Measurements from ENCODE around the gene EARS2. TPM values are rescaled to one million over a fixed set of nuclear protein-coding genes. Genes with fewer than 3 reads are reported as not detected.

EARS2 gene
- total RNA-seq, result 100 to 1,000 TPM in 1 of 5 donors, 10 to 100 TPM in 4; 14.0 to 176 (median 24.2) TPM
- 10 to 100 TPM in 2 of 3 donors, 1 to 10 TPM in 1; 7.8 to 15.6 (median 13.7) TPM for polyA plus RNA-seq
- long read RNA-seq, donor 1, partial matches to known transcripts, result 0 of 2 reads
- long read RNA-seq, donor 1, other reads (novel, unspliced or antisense), result 0 of 2 reads
- long read RNA-seq, donor 2, partial matches to known transcripts, result 0 of 5 reads
- long read RNA-seq, donor 2, other reads (novel, unspliced or antisense), result 0 of 5 reads
- long read RNA-seq, donor 3, transcript EARS2-201 (9 exons, 3,961 nt), result major isoform, 5 of 7 reads
- long read RNA-seq, donor 3, partial matches to known transcripts, result 0 of 7 reads
- long read RNA-seq, donor 3, other reads (novel, unspliced or antisense), result 0 of 7 reads
- long read RNA-seq, donor 4, result 0 reads
- long read RNA-seq, donor 5, transcript EARS2-201 (9 exons, 3,961 nt), result major isoform, 6 of 6 reads
- long read RNA-seq, donor 5, partial matches to known transcripts, result 0 of 6 reads
- long read RNA-seq, donor 5, other reads (novel, unspliced or antisense), result 0 of 6 reads
- long read RNA-seq, donor 6, partial matches to known transcripts, result 0 of 15 reads
- long read RNA-seq, donor 6, other reads (novel, unspliced or antisense), result 8 of 15 reads
- long read RNA-seq, donor 7, partial matches to known transcripts, result 0 of 3 reads
- long read RNA-seq, donor 7, other reads (novel, unspliced or antisense), result 0 of 3 reads
- long read RNA-seq, donor 8, transcript EARS2-201 (9 exons, 3,961 nt), result major isoform, 5 of 5 reads
- long read RNA-seq, donor 8, partial matches to known transcripts, result 0 of 5 reads
- long read RNA-seq, donor 8, other reads (novel, unspliced or antisense), result 0 of 5 reads
- long read RNA-seq, donor 9, partial matches to known transcripts, result 0 of 4 reads
- long read RNA-seq, donor 9, other reads (novel, unspliced or antisense), result 0 of 4 reads
- long read RNA-seq, donor 10, partial matches to known transcripts, result 0 of 2 reads
- long read RNA-seq, donor 10, other reads (novel, unspliced or antisense), result 0 of 2 reads

DNA sequence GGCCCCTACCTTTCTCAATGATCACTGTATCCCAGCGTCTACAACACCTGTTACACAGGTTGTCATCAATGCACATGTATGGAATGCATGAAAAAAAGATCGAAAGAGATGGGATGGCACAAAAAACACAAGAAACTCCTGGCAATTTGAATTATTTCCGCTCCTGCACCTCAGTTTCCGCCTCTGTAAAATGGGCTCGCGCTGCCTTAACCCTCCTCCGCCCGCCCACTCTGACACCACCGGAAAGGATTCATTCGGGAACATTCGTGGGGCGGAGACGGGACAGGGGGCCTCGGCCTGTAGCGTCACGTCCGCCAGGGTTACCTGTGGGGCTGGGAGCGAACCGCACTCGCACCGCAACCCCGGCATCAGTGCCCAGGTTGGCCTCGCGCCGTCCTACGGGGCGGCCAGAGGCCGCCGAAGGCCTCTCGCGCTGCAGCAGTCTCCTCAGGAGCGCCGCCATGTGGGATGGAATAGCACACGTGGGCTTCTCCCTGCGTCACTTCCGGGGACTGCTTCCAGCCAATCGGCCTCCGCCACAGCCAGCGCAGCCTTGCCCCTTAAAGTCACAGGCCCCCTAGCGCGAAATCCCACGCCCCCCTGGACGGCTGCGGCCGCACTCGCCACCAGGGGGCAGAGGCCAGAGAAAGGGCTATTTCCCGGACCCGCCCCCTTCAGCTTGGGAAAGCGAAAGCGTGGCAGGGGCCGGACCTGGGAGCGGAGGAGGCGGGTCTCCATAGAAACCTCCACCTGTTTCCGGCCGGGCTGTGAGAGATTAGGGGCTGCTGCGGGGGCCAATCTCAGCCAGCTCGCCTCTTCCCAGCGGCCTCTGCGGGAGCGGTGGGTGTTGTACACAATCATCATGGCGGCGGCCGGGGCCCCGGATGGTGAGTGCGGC lies at the start of gene EARS2, which contains the start of gene UBFD1:
Gene EARS2, minus strand, starts transcription at position 470 of the 898 bp plus-strand sequence. Its CDS starts 7 bp downstream, at position 463.
Gene UBFD1, plus strand, starts transcription at position 847 of the 898 bp plus-strand sequence. Its CDS starts 16 bp downstream, at position 863.
- peak within 1 kb of the TSS; percentile 71 to 95 (median 91) for H3K27ac ChIP-seq
- H3K9me3 ChIP-seq, result no peaks in the 10 kb centered on the region
- no peaks in the 10 kb centered on the region for H3K27me3 ChIP-seq
- peak; percentile 99 for DNase-seq
- intact Hi-C loops (cut with DNase I; ENCODE audit: low total_unique reads), result no loop called here
- peak; percentile 27 to 91 (median 66) for TF ChIP-seq POLR2AphosphoS5 (IDR thresholded peaks at IDR 0.05)
- TF ChIP-seq EP300 (IDR thresholded peaks at IDR 0.05), result no peak
- TF ChIP-seq, protein P1, sequence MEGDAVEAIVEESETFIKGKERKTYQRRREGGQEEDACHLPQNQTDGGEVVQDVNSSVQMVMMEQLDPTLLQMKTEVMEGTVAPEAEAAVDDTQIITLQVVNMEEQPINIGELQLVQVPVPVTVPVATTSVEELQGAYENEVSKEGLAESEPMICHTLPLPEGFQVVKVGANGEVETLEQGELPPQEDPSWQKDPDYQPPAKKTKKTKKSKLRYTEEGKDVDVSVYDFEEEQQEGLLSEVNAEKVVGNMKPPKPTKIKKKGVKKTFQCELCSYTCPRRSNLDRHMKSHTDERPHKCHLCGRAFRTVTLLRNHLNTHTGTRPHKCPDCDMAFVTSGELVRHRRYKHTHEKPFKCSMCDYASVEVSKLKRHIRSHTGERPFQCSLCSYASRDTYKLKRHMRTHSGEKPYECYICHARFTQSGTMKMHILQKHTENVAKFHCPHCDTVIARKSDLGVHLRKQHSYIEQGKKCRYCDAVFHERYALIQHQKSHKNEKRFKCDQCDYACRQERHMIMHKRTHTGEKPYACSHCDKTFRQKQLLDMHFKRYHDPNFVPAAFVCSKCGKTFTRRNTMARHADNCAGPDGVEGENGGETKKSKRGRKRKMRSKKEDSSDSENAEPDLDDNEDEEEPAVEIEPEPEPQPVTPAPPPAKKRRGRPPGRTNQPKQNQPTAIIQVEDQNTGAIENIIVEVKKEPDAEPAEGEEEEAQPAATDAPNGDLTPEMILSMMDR (IDR thresholded peaks at IDR 0.05), result peak in 6 of 7 experiments; percentile 70 to 98 (median 94)
- H3K4me3 ChIP-seq, result peak within 1 kb of the TSS; percentile 92 to 100 (median 98)
- H3K36me3 ChIP-seq, result peaks cover 30 to 46% (median 45%) of the 10 kb centered on the region in 4 donors
- peaks cover 11 to 55% (median 42%) of the 10 kb centered on the region in 4 donors for H3K4me1 ChIP-seq
- WGBS, 5 donors, result 1 to 5% (median 2%) methylated on average over 22 to 65 of the region's 65 CpGs

DNA sequence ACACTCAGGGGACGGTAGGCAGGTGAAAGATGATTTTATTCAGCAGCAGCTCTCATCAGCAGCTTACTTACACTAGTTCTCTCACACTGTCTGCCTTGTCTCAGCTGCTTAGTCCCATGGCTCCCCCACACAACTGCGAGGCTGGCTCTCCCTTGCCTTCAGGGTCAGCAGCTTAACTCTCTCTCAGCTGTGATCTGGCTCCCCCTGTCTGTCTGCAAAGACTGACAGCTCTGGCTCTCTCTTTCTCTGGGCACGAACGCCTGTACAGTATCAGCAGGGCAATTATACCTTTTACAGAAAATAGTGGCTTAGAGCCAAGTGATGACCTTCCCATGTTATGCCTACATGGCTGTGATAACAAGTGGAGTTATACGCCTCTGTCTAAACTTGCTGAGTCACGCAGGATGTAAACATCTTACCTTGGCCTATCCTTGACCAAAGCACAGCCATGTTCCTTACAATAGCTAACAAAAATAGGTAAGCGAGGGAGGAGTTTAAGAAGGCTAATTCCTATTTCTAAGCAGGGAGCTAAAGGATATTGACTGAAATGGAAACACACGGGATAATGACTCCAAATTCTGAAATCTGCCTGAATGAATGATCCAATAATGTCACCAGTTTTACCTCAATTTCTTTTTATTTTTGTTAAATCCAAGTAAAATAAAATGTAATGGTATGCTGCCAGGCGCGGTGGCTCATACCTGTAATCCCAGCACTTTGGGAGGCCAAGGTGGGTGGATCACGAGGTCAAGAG lies 40.0 kb upstream of the EARS2 start:
- H3K4me3 ChIP-seq, result no peak overlapping the region
- WGBS, 5 donors, result 77 to 90% (median 82%) methylated on average over 11 of the region's 11 CpGs
- H3K27me3 ChIP-seq, result no peaks in the 10 kb centered on the region

DNA sequence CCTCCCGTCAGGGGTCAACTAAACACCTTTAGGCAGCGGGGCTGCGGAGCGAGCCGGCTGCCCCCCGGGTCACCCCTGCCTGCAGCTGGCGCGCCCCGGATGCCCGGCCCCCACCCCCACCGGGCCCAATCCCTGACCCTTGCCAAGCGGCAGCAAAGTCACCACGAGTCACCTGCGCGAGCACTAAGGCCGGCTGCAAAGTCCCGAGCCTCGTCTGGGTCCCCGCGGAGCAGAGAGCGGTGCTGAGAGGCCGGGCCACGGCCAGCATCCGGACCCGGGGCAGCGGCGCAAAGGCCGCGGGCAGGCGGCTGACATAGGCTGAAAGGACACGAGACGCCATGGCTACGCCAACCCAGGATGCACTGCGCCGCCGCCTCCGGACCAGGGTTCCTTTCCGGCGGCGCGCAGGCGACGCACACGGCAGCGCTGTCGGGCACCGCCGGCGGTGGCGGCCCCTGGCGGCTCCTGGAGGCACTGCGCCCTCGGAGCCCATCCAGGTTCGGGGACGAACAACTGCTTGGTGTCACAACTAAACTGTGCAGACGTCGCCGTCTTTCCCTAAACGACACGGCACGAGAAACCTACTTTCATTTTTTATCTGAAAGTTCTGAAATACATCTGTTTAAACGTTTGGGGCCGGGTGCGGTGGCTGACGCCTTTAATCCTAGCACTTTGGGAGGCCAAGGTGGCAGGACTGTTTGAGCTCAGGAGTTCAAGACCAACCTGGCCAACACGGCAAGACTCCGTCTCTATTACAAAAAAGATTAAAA lies 39.0 kb upstream of the EARS2 start, which contains the start of gene NDUFAB1:
Gene NDUFAB1, minus strand, starts transcription at position 366 of the 770 bp plus-strand sequence. Its CDS starts 26 bp downstream, at position 340.
- 2 to 5% (median 3%) methylated on average over 21 to 67 of the region's 67 CpGs for WGBS, 5 donors
- TF ChIP-seq POLR2AphosphoS5 (IDR thresholded peaks at IDR 0.05), result peak; percentile 55 to 94 (median 88)
- TF ChIP-seq, protein P1 (IDR thresholded peaks at IDR 0.05), result peak in 6 of 7 experiments; percentile 12 to 100 (median 100)
- TF ChIP-seq EP300 (IDR thresholded peaks at IDR 0.05), result no peak
- no peak for TF ChIP-seq POLR2A (IDR thresholded peaks at IDR 0.05)
- Histone ChIP-seq H3K4me3 (peak within 1 kb of the TSS; percentile 95 to 99 (median 98)), H3K36me3 (peaks cover 6 to 42% (median 32%) of the 10 kb centered on the region in 4 donors), H3K9me3 (no peaks in the 10 kb centered on the region), H3K27ac (peak within 1 kb of the TSS; percentile 81 to 91 (median 84)), H3K27me3 (no peaks in the 10 kb centered on the region), H3K4me1 (peaks cover 12 to 49% (median 33%) of the 10 kb centered on the region in 4 donors)
- intact Hi-C loops (cut with DNase I; ENCODE audit: low total_unique reads), result no loop called here
- peak; percentile 92 to 97 for DNase-seq

More for the DNA sequence above, 40.0 kb upstream of the EARS2 start:
- intact Hi-C loops (cut with DNase I; ENCODE audit: low total_unique reads), result no loop called here
- no peak overlapping the region for H3K27ac ChIP-seq
- no peaks in the 10 kb centered on the region for H3K9me3 ChIP-seq
- H3K4me1 ChIP-seq, result peaks cover 12 to 42% (median 29%) of the 10 kb centered on the region in 4 donors
- TF ChIP-seq POLR2AphosphoS5 (IDR thresholded peaks at IDR 0.05) (no peak), EP300 (IDR thresholded peaks at IDR 0.05) (no peak), POLR2A (IDR thresholded peaks at IDR 0.05) (no peak)
- TF ChIP-seq, protein P1 (IDR thresholded peaks at IDR 0.05), result no peak
- DNase-seq, result peak in 1 of 2 donors; percentile 29
- H3K36me3 ChIP-seq, result peaks cover 0 to 42% (median 31%) of the 10 kb centered on the region in 4 donors
